Measurements from ENCODE around the gene RPA3.

RPA3 gene

GRCh38 chr7:7693881-7694280, 24.5 kb downstream of the RPA3 start:
- H3K79me2 ChIP-seq (ENCODE audit: control insufficient read depth, low read length) = no peaks in the 10 kb centered on the region
- H3K4me1 ChIP-seq (ENCODE audit: control insufficient read depth, low read length) = no peaks in the 10 kb centered on the region
- no peaks in the 10 kb centered on the region for H3K27me3 ChIP-seq (ENCODE audit: control insufficient read depth, low read length)
- no peaks in the 10 kb centered on the region for H4K20me1 ChIP-seq (ENCODE audit: control insufficient read depth, insufficient read depth, low read depth, low read length)
- H3K4me2 ChIP-seq (ENCODE audit: low read length) = no peak overlapping the region
- no peaks in the 10 kb centered on the region for H3K9me3 ChIP-seq (ENCODE audit: control insufficient read depth, insufficient read depth, low read length)
- no peak overlapping the region for H3K27ac ChIP-seq (ENCODE audit: low read depth, low read length)
- H3F3A ChIP-seq (ENCODE audit: control insufficient read depth, insufficient read depth) = no peaks in the 10 kb centered on the region
- no peak overlapping the region for H3K4me3 ChIP-seq (ENCODE audit: low read length)
- H3K36me3 ChIP-seq (ENCODE audit: control insufficient read depth, low read length) = no peaks in the 10 kb centered on the region
- TF ChIP-seq EZH2phosphoT487 (IDR thresholded peaks at IDR 0.05; ENCODE audit: borderline replicate concordance, low read length) = no peak
- TF ChIP-seq, protein P1, sequence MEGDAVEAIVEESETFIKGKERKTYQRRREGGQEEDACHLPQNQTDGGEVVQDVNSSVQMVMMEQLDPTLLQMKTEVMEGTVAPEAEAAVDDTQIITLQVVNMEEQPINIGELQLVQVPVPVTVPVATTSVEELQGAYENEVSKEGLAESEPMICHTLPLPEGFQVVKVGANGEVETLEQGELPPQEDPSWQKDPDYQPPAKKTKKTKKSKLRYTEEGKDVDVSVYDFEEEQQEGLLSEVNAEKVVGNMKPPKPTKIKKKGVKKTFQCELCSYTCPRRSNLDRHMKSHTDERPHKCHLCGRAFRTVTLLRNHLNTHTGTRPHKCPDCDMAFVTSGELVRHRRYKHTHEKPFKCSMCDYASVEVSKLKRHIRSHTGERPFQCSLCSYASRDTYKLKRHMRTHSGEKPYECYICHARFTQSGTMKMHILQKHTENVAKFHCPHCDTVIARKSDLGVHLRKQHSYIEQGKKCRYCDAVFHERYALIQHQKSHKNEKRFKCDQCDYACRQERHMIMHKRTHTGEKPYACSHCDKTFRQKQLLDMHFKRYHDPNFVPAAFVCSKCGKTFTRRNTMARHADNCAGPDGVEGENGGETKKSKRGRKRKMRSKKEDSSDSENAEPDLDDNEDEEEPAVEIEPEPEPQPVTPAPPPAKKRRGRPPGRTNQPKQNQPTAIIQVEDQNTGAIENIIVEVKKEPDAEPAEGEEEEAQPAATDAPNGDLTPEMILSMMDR (IDR thresholded peaks at IDR 0.05; ENCODE audit: low read depth, low read length, poor library complexity, severe bottlenecking) = no peak
- no peaks in the 10 kb centered on the region for H3K9me2 ChIP-seq (replicated peaks; ENCODE audit: control insufficient read depth, low read length)

- no peaks in the 10 kb centered on the region for H3K4me1 ChIP-seq (ENCODE audit: control insufficient read depth, low read length)
- no peaks in the 10 kb centered on the region for H3K27me3 ChIP-seq (ENCODE audit: control insufficient read depth, low read length)
- TF ChIP-seq EZH2phosphoT487 (IDR thresholded peaks at IDR 0.05; ENCODE audit: borderline replicate concordance, low read length) = no peak
- no peaks in the 10 kb centered on the region for H3K9me3 ChIP-seq (ENCODE audit: control insufficient read depth, insufficient read depth, low read length)
- no peaks in the 10 kb centered on the region for H3K36me3 ChIP-seq (ENCODE audit: control insufficient read depth, low read length)
- no peak overlapping the region for H3K4me3 ChIP-seq (ENCODE audit: low read length)
- H3K9me2 ChIP-seq (replicated peaks; ENCODE audit: control insufficient read depth, low read length) = no peaks in the 10 kb centered on the region
- H4K20me1 ChIP-seq (ENCODE audit: control insufficient read depth, insufficient read depth, low read depth, low read length) = no peaks in the 10 kb centered on the region
- no peaks in the 10 kb centered on the region for H3K79me2 ChIP-seq (ENCODE audit: control insufficient read depth, low read length)
- no peak overlapping the region for H3K4me2 ChIP-seq (ENCODE audit: low read length)
- no peaks in the 10 kb centered on the region for H3F3A ChIP-seq (ENCODE audit: control insufficient read depth, insufficient read depth)
- no peak overlapping the region for H3K27ac ChIP-seq (ENCODE audit: low read depth, low read length)
These were observed 29.5 kb downstream of the RPA3 start for GRCh38 chr7:7688956-7689355.

DNA sequence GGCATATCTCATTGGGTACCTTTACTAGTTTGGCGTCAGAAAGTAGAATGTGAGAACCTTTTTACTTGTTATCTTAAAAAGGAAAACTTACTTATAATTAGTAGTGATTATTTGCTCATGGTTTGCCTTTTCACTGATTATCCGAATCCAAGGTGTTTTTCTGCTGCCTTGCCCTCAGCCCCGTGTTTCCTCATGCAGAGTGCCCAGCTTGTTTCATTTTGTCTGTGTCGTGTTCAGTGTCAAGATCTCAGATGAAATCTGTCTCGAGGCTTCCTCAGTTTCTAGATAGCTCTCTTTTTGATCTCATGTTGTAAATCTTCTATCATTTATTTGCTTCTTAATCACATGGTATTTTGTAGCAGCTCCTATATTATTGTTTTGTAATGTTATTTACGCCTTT, 30.1 kb downstream of the RPA3 start:
- Histone ChIP-seq H3F3A (ENCODE audit: control insufficient read depth, insufficient read depth) (no peaks in the 10 kb centered on the region), H3K27me3 (ENCODE audit: control insufficient read depth, low read length) (no peaks in the 10 kb centered on the region), H3K27ac (ENCODE audit: low read depth, low read length) (no peak overlapping the region), H3K79me2 (ENCODE audit: control insufficient read depth, low read length) (no peaks in the 10 kb centered on the region), H3K4me3 (ENCODE audit: low read length) (no peak overlapping the region), H3K9me2 (replicated peaks; ENCODE audit: control insufficient read depth, low read length) (no peaks in the 10 kb centered on the region), H3K4me1 (ENCODE audit: control insufficient read depth, low read length) (no peaks in the 10 kb centered on the region), H3K36me3 (ENCODE audit: control insufficient read depth, low read length) (no peaks in the 10 kb centered on the region), H3K9me3 (ENCODE audit: control insufficient read depth, insufficient read depth, low read length) (no peaks in the 10 kb centered on the region), H3K4me2 (ENCODE audit: low read length) (no peak overlapping the region), H4K20me1 (ENCODE audit: control insufficient read depth, insufficient read depth, low read depth, low read length) (no peaks in the 10 kb centered on the region)
- TF ChIP-seq EZH2phosphoT487 (IDR thresholded peaks at IDR 0.05; ENCODE audit: borderline replicate concordance, low read length) = no peak
- TF ChIP-seq, protein P1 (IDR thresholded peaks at IDR 0.05; ENCODE audit: low read depth, low read length, poor library complexity, severe bottlenecking) = no peak

DNA sequence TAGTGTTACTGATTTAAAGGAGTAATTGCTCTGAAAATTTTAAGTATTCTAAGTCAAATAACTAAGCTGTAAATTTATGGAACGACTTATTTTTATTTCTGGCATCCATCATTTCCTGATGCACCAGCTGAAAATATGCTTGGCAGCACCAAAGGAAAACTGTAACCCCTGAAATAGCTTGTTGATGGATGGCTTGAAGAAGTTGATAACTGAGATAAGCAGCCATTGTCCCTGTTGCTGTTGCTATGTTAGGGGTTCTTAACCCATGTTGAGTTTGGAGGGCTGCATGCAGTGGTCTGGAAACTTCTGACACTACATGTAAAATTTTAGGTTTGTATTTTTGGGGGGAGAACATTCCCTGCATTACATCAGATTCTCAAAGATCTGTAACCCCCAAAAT, 30.6 kb downstream of the RPA3 start:
- no peaks in the 10 kb centered on the region for H4K20me1 ChIP-seq (ENCODE audit: control insufficient read depth, insufficient read depth, low read depth, low read length)
- H3K9me2 ChIP-seq (replicated peaks; ENCODE audit: control insufficient read depth, low read length) = no peaks in the 10 kb centered on the region
- H3K4me1 ChIP-seq (ENCODE audit: control insufficient read depth, low read length) = no peaks in the 10 kb centered on the region
- TF ChIP-seq EZH2phosphoT487 (IDR thresholded peaks at IDR 0.05; ENCODE audit: borderline replicate concordance, low read length) = no peak
- TF ChIP-seq, protein P1 (IDR thresholded peaks at IDR 0.05; ENCODE audit: low read depth, low read length, poor library complexity, severe bottlenecking) = no peak
- no peak overlapping the region for H3K4me3 ChIP-seq (ENCODE audit: low read length)
- no peak overlapping the region for H3K27ac ChIP-seq (ENCODE audit: low read depth, low read length)
- no peaks in the 10 kb centered on the region for H3K27me3 ChIP-seq (ENCODE audit: control insufficient read depth, low read length)
- H3K36me3 ChIP-seq (ENCODE audit: control insufficient read depth, low read length) = no peaks in the 10 kb centered on the region
- no peaks in the 10 kb centered on the region for H3K9me3 ChIP-seq (ENCODE audit: control insufficient read depth, insufficient read depth, low read length)
- no peak overlapping the region for H3K4me2 ChIP-seq (ENCODE audit: low read length)
- no peaks in the 10 kb centered on the region for H3K79me2 ChIP-seq (ENCODE audit: control insufficient read depth, low read length)
- H3F3A ChIP-seq (ENCODE audit: control insufficient read depth, insufficient read depth) = no peaks in the 10 kb centered on the region

Measured in DOHH2 (cell line).